GM18519 (cell line): ENCODE results near the gene ZDHHC23.

Experiments used
- ATAC-seq: cut with Tn5 transposase; IDR thresholded peaks from one replicate; pipeline ENCODE4 v1.9.1; 2021; ENCODE audit warnings: mild to moderate bottlenecking, moderate library complexity; ENCODE audit not compliant: unreplicated experiment, low FRiP score

ZDHHC23 gene

GRCh38 chr3:113947372-113948014 is at the start of gene ZDHHC23:
Gene ZDHHC23 (plus strand): TSS chr3:113948013. CDS start chr3:113948803, 790 bp downstream.
- peak; percentile 59 for ATAC-seq

GRCh38 chr3:113898892-113899291 is 48.9 kb upstream of the ZDHHC23 start:
- ATAC-seq: no peak

GRCh38 chr3:113906568-113907140 is 41.2 kb upstream of the ZDHHC23 start:
- ATAC-seq: no peak

GRCh38 chr3:113908133-113908532 is 39.7 kb upstream of the ZDHHC23 start:
- no peak for ATAC-seq

- no peak for ATAC-seq
Measured at GRCh38 chr3:113910966-113911365, 36.8 kb upstream of the ZDHHC23 start.

GRCh38 chr3:113912552-113913236 is 35.1 kb upstream of the ZDHHC23 start:
- ATAC-seq: peak; percentile 87

- no peak for ATAC-seq
Measured at GRCh38 chr3:113914646-113915045, 33.2 kb upstream of the ZDHHC23 start.

- no peak for ATAC-seq
Measured at GRCh38 chr3:113927556-113927955, 20.3 kb upstream of the ZDHHC23 start.

GRCh38 chr3:113946831-113947230 is 982 bp upstream of the ZDHHC23 start:
- ATAC-seq: no peak

GRCh38 chr3:113948015-113948917 is 453 bp downstream of the ZDHHC23 start:
- ATAC-seq: peak; percentile 34

- no peak for ATAC-seq
Measured at GRCh38 chr3:113952921-113953320, 5.1 kb downstream of the ZDHHC23 start.

- ATAC-seq: no peak
Measured at GRCh38 chr3:113953677-113954076, 5.9 kb downstream of the ZDHHC23 start.

GRCh38 chr3:113954091-113954685 is 6.4 kb downstream of the ZDHHC23 start:
- no peak for ATAC-seq

GRCh38 chr3:113963879-113964278 is 16.1 kb downstream of the ZDHHC23 start:
- ATAC-seq: no peak

GRCh38 chr3:113966172-113966571 is 18.4 kb downstream of the ZDHHC23 start:
- ATAC-seq: no peak

- ATAC-seq: no peak
Measured at GRCh38 chr3:113968986-113969385, 21.2 kb downstream of the ZDHHC23 start.

GRCh38 chr3:113977822-113978221 is 30.0 kb downstream of the ZDHHC23 start:
- no peak for ATAC-seq

GRCh38 chr3:113979916-113980315 is 32.1 kb downstream of the ZDHHC23 start:
- no peak for ATAC-seq

GRCh38 chr3:113981803-113982202 is 34.0 kb downstream of the ZDHHC23 start:
- no peak for ATAC-seq

- ATAC-seq: no peak
Measured at GRCh38 chr3:113983544-113983943, 35.7 kb downstream of the ZDHHC23 start.
